ENCODE measurements around the gene SDSL.

The SDSL gene

GRCh38 chr12:113462998-113463745, 41.0 kb downstream of the SDSL start:
- Histone ChIP-seq H3K4me1 (ENCODE audit: control insufficient read depth, insufficient read depth, low read length) (peaks cover 5% of the 10 kb centered on the region), H3K27ac (ENCODE audit: low read length) (no peak overlapping the region), H3K27me3 (ENCODE audit: control insufficient read depth, insufficient read depth, low read length) (peaks cover 55% of the 10 kb centered on the region), H3K4me3 (ENCODE audit: low read length) (peak overlapping the region; percentile 4; the same call in 1 of the 2 replicates), H3K9me3 (ENCODE audit: control insufficient read depth, insufficient read depth, low read length) (no peaks in the 10 kb centered on the region), H3K36me3 (ENCODE audit: control insufficient read depth, insufficient read depth, low read length) (no peaks in the 10 kb centered on the region)
- WGBS (ENCODE audit: insufficient coverage, insufficient read length) = no CpG with 5 or more reads among the region's 91 CpGs
- DNase-seq (ENCODE audit: low read depth, low spot score) = no peak

- no CpG with 5 or more reads among the region's 57 CpGs for WGBS (ENCODE audit: insufficient coverage, insufficient read length)
- Histone ChIP-seq H3K9me3 (ENCODE audit: control insufficient read depth, insufficient read depth, low read length) (no peaks in the 10 kb centered on the region), H3K36me3 (ENCODE audit: control insufficient read depth, insufficient read depth, low read length) (no peaks in the 10 kb centered on the region), H3K27me3 (ENCODE audit: control insufficient read depth, insufficient read depth, low read length) (peaks cover 62% of the 10 kb centered on the region), H3K27ac (ENCODE audit: low read length) (no peak overlapping the region), H3K4me3 (ENCODE audit: low read length) (0 out of 2 replicates have a peak overlapping the region, but pooled peaks have one; percentile 6), H3K4me1 (ENCODE audit: control insufficient read depth, insufficient read depth, low read length) (peaks cover 7% of the 10 kb centered on the region)
- DNase-seq (ENCODE audit: low read depth, low spot score) = no peak
Observed at GRCh38 chr12:113463746-113464451, 41.7 kb downstream of the SDSL start.

- Histone ChIP-seq H3K4me1 (ENCODE audit: control insufficient read depth, insufficient read depth, low read length) (peaks cover 10% of the 10 kb centered on the region), H3K27ac (ENCODE audit: low read length) (no peak overlapping the region), H3K9me3 (ENCODE audit: control insufficient read depth, insufficient read depth, low read length) (no peaks in the 10 kb centered on the region), H3K4me3 (ENCODE audit: low read length) (0 out of 2 replicates have a peak overlapping the region, but pooled peaks have one; percentile 6), H3K27me3 (ENCODE audit: control insufficient read depth, insufficient read depth, low read length) (peaks cover 67% of the 10 kb centered on the region), H3K36me3 (ENCODE audit: control insufficient read depth, insufficient read depth, low read length) (no peaks in the 10 kb centered on the region)
- no peak for DNase-seq (ENCODE audit: low read depth, low spot score)
- WGBS (ENCODE audit: insufficient coverage, insufficient read length) = no CpG with 5 or more reads among the region's 16 CpGs
Observed at GRCh38 chr12:113464452-113464775, 42.2 kb downstream of the SDSL start.

GRCh38 chr12:113464852-113465719, 42.9 kb downstream of the SDSL start:
- no peaks in the 10 kb centered on the region for H3K36me3 ChIP-seq (ENCODE audit: control insufficient read depth, insufficient read depth, low read length)
- H3K4me1 ChIP-seq (ENCODE audit: control insufficient read depth, insufficient read depth, low read length) = peaks cover 10% of the 10 kb centered on the region
- peaks cover 74% of the 10 kb centered on the region for H3K27me3 ChIP-seq (ENCODE audit: control insufficient read depth, insufficient read depth, low read length)
- WGBS (ENCODE audit: insufficient coverage, insufficient read length) = no CpG with 5 or more reads among the region's 64 CpGs
- no peaks in the 10 kb centered on the region for H3K9me3 ChIP-seq (ENCODE audit: control insufficient read depth, insufficient read depth, low read length)
- no peak overlapping the region for H3K27ac ChIP-seq (ENCODE audit: low read length)
- H3K4me3 ChIP-seq (ENCODE audit: low read length) = no peak overlapping the region; the same call in 1 of the 2 replicates
- no peak for DNase-seq (ENCODE audit: low read depth, low spot score)

- H3K27me3 ChIP-seq (ENCODE audit: control insufficient read depth, insufficient read depth, low read length) = peaks cover 83% of the 10 kb centered on the region
Observed at GRCh38 chr12:113465808-113466453, 43.8 kb downstream of the SDSL start.

GRCh38 chr12:113466454-113467141, 44.4 kb downstream of the SDSL start:
- Histone ChIP-seq H3K27ac (ENCODE audit: low read length) (no peak overlapping the region), H3K9me3 (ENCODE audit: control insufficient read depth, insufficient read depth, low read length) (no peaks in the 10 kb centered on the region), H3K27me3 (ENCODE audit: control insufficient read depth, insufficient read depth, low read length) (peaks cover 89% of the 10 kb centered on the region), H3K36me3 (ENCODE audit: control insufficient read depth, insufficient read depth, low read length) (no peaks in the 10 kb centered on the region), H3K4me3 (ENCODE audit: low read length) (no peak overlapping the region), H3K4me1 (ENCODE audit: control insufficient read depth, insufficient read depth, low read length) (peaks cover 10% of the 10 kb centered on the region)
- DNase-seq (ENCODE audit: low read depth, low spot score) = no peak
- WGBS (ENCODE audit: insufficient coverage, insufficient read length) = no CpG with 5 or more reads among the region's 26 CpGs

More at GRCh38 chr12:113465808-113466453, 43.8 kb downstream of the SDSL start:
- peaks cover 10% of the 10 kb centered on the region for H3K4me1 ChIP-seq (ENCODE audit: control insufficient read depth, insufficient read depth, low read length)
- WGBS (ENCODE audit: insufficient coverage, insufficient read length) = no CpG with 5 or more reads among the region's 13 CpGs
- no peak overlapping the region; the same call in 1 of the 2 replicates for H3K4me3 ChIP-seq (ENCODE audit: low read length)
- no peak overlapping the region for H3K27ac ChIP-seq (ENCODE audit: low read length)
- H3K36me3 ChIP-seq (ENCODE audit: control insufficient read depth, insufficient read depth, low read length) = no peaks in the 10 kb centered on the region
- H3K9me3 ChIP-seq (ENCODE audit: control insufficient read depth, insufficient read depth, low read length) = no peaks in the 10 kb centered on the region
- DNase-seq (ENCODE audit: low read depth, low spot score) = no peak

- Histone ChIP-seq H3K9me3 (ENCODE audit: control insufficient read depth, insufficient read depth, low read length) (no peaks in the 10 kb centered on the region), H3K36me3 (ENCODE audit: control insufficient read depth, insufficient read depth, low read length) (no peaks in the 10 kb centered on the region), H3K4me3 (ENCODE audit: low read length) (peak overlapping the region; percentile 21; the same call in 1 of the 2 replicates), H3K27ac (ENCODE audit: low read length) (no peak overlapping the region), H3K4me1 (ENCODE audit: control insufficient read depth, insufficient read depth, low read length) (peaks cover 10% of the 10 kb centered on the region), H3K27me3 (ENCODE audit: control insufficient read depth, insufficient read depth, low read length) (peaks cover 94% of the 10 kb centered on the region)
- no peak for DNase-seq (ENCODE audit: low read depth, low spot score)
- no CpG with 5 or more reads among the region's 31 CpGs for WGBS (ENCODE audit: insufficient coverage, insufficient read length)
Observed at GRCh38 chr12:113467142-113467501, 44.9 kb downstream of the SDSL start.

- Histone ChIP-seq H3K4me3 (ENCODE audit: low read length) (peak overlapping the region; percentile 37; the same call in 1 of the 2 replicates), H3K4me1 (ENCODE audit: control insufficient read depth, insufficient read depth, low read length) (peaks cover 12% of the 10 kb centered on the region), H3K36me3 (ENCODE audit: control insufficient read depth, insufficient read depth, low read length) (no peaks in the 10 kb centered on the region), H3K27me3 (ENCODE audit: control insufficient read depth, insufficient read depth, low read length) (peaks cover 96% of the 10 kb centered on the region), H3K9me3 (ENCODE audit: control insufficient read depth, insufficient read depth, low read length) (no peaks in the 10 kb centered on the region), H3K27ac (ENCODE audit: low read length) (no peak overlapping the region)
- no CpG with 5 or more reads among the region's 78 CpGs for WGBS (ENCODE audit: insufficient coverage, insufficient read length)
- DNase-seq (ENCODE audit: low read depth, low spot score) = no peak
Observed at GRCh38 chr12:113467502-113468364, 45.6 kb downstream of the SDSL start.

Data from iPS DF 6.9 (cell line).